GM21737 (cell line): ENCODE data around the gene CRYL1.

Experiments used
- ATAC-seq: cut with Tn5 transposase; IDR thresholded peaks from one replicate; pipeline ENCODE4 v1.9.1; 2021; ENCODE audit warnings: mild to moderate bottlenecking, moderate library complexity; ENCODE audit not compliant: unreplicated experiment

CRYL1 gene

GRCh38 chr13:20402881-20403280, 122.8 kb downstream of the CRYL1 start:
- no peak for ATAC-seq

- no peak for ATAC-seq
Observed at GRCh38 chr13:20401931-20402856, 123.5 kb downstream of the CRYL1 start.

- ATAC-seq, result no peak
Observed at GRCh38 chr13:20401531-20401930, 124.1 kb downstream of the CRYL1 start.

- ATAC-seq, result no peak
Observed at GRCh38 chr13:20400774-20401173, 124.9 kb downstream of the CRYL1 start.

- ATAC-seq, result no peak
Observed at GRCh38 chr13:20399961-20400360, 125.7 kb downstream of the CRYL1 start.

- no peak for ATAC-seq
Observed at GRCh38 chr13:20399515-20399914, 126.1 kb downstream of the CRYL1 start.

- no peak for ATAC-seq
Observed at GRCh38 chr13:20398459-20398858, 127.2 kb downstream of the CRYL1 start.

- no peak for ATAC-seq
Observed at GRCh38 chr13:20397896-20398295, 127.8 kb downstream of the CRYL1 start.

GRCh38 chr13:20395061-20395916, 130.4 kb downstream of the CRYL1 start:
- ATAC-seq, result no peak

- ATAC-seq, result no peak
Observed at GRCh38 chr13:20394506-20394905, 131.2 kb downstream of the CRYL1 start.

GRCh38 chr13:20394169-20394501, 131.5 kb downstream of the CRYL1 start:
- no peak for ATAC-seq

GRCh38 chr13:20393273-20394168, 132.1 kb downstream of the CRYL1 start:
- ATAC-seq, result no peak

GRCh38 chr13:20392530-20392929, 133.1 kb downstream of the CRYL1 start:
- ATAC-seq, result no peak

GRCh38 chr13:20391597-20392452, 133.8 kb downstream of the CRYL1 start:
- ATAC-seq, result no peak

- ATAC-seq, result no peak
Observed at GRCh38 chr13:20390526-20391175, 135.0 kb downstream of the CRYL1 start.

- no peak for ATAC-seq
Observed at GRCh38 chr13:20389696-20390525, 135.7 kb downstream of the CRYL1 start.

GRCh38 chr13:20388184-20388583, 137.5 kb downstream of the CRYL1 start:
- no peak for ATAC-seq

GRCh38 chr13:20387441-20387971, 138.2 kb downstream of the CRYL1 start:
- ATAC-seq, result no peak
